GM18951 (cell line): ENCODE measurements around the gene FAM83D.

Source experiments
- POLR2A ChIP-seq: IDR thresholded peaks from 4 replicates; pipeline ENCODE4 v1.6.1; 2011; ENCODE audit warnings: mild to moderate bottlenecking; ENCODE audit not compliant: insufficient read length, insufficient read depth; ENCODE audit errors: extremely low read depth
- in situ Hi-C: fragments of 300-500 bp; cut with MboI; formaldehyde crosslinking; loops from one replicate; pipeline ENCODE4 v1.12.0; 2022; ENCODE audit warnings: low sequenced_read_pairs, mixed read lengths, inconsistent platforms; ENCODE audit not compliant: unreplicated experiment

FAM83D gene

DNA sequence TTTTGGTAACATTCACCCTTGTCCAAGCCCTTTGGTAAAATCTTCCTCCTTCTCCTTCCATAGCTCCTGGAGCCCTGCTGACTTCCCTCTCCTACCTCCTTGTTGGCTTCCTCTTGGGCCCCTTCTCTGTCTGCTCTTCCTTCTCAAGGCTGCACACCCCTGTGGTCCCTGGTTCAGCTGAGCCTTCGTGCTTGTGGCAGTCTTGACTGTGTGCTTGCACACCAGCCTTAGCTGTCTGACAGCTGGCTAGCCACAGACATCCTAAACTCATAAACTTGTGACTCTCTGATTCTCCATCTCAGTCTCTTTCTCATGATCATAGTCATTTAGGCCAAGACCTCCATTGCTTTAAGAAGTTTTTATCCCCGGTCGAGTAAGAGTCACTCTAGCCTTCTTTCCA lies 73.0 kb downstream of the FAM83D start:
- no peak for TF ChIP-seq POLR2A
- in situ Hi-C loops = no loop called here

DNA sequence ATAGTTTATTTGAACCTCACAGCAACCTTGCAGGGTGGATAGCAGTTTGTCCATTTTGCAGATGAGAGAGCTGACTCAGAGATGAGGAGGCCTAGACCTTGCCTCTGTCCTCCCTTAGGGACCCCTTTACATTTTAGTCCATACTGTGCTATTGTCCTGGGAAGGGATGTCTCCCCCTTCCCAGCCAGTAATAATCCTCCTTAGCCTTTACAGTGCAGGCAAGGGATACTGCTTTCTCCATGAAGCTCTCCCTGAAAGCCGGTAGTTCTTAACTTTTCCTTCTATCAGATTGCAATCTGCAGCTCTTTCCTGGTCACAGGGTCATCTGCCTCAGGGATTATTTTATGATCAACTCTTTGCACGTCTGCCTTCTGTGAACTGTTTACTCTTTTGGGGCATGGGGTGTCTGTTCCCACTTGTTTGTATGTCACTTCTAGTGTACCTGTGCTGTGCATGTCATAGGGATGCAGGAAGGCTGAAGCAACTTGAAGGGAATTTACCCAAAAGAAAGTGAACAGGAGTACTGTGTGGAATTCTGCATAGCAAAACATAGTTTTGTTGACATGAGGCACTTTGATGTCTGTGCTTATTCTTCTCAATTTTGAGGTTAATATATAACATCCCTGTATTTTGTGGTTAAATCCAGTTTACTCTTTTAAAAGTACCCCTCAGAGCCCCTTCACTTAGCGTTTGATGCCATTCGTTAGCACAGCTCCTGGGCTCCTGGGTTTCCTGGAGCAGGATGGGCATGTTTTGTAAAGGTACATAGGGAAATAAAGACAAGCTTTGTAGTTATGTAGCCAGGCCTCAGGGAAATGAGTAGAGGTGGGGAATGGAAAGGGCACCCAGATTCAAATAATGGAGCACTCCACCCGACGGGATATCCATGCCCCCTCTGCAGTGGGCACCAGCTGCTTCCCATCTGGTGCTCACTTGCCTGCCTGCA lies 74.0 kb downstream of the FAM83D start:
- in situ Hi-C loops = no loop called here
- TF ChIP-seq POLR2A = no peak
